ENCODE data around the gene DMXL2. TPM values are rescaled to one million over a fixed set of nuclear protein-coding genes. Genes with fewer than 3 reads are reported as not detected.

Gene DMXL2
- total and polyA plus RNA-seq, 7 experiments from 2014 or later, result 1.1 to 58.3 (median 7.0) TPM

DNA sequence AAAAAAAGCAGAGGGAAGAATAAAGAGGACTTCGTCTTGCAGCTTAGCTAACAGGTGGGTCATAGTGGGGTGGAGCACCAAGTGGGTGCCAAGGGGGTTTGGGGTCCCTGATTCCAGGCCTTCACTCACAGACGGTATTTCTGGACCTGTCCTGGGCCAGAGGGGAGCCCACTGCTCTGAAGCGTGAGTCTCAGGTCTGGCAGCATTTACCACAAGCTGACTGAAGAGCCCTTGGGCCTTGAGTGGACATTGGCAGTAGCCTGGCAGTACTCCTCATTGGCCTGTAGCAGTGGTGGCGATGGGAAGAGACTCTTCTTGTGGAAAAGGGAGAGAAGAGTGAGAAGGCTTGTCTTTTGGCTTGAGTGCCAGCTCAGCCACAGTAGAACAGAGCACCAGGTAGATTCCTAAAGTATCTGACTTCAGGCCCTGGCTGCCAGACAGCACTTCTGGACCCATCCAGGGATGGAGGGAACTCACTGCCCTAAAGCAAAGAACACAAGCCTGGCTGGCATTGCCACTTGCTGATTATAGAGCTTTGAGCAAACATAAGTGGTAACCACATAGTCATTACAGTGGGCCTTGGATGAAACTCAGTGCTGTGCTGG lies 208.2 kb downstream of the DMXL2 start:
- Mint-ChIP-seq H3K4me3 (no peak overlapping the region), H3K36me3 (no peaks in the 10 kb centered on the region), H3K27me3 (peaks cover 7 to 26% (median 11%) of the 10 kb centered on the region in 5 donors), H3K9me3 (peaks cover 0 to 11% (median 0%) of the 10 kb centered on the region in 11 donors), H3K27ac (peak overlapping the region in 1 of 9 donors; percentile 41), H3K4me1 (no peaks in the 10 kb centered on the region)
- no peak for DNase-seq
- ATAC-seq, result no peak
- H3K27ac ChIP-seq (ENCODE audit: low read depth, low read length), result no peak overlapping the region
- no peaks in the 10 kb centered on the region for H3K4me1 ChIP-seq (ENCODE audit: control insufficient read depth in 2 of 2, insufficient read depth in 2 of 2, low read length in 2 of 2)
- intact Hi-C loops (cut with micrococcal nuclease), result no loop called here
- no peaks in the 10 kb centered on the region for H3K27me3 ChIP-seq (ENCODE audit: control insufficient read depth in 2 of 2, insufficient read depth in 2 of 2, low read length in 2 of 2)
- ChIA-PET POLR2A (no interaction called here), CTCF (no interaction called here)
- no peaks in the 10 kb centered on the region for H3K9me3 ChIP-seq (ENCODE audit: control insufficient read depth in 2 of 3, low read length in 3 of 3)
- H3K36me3 ChIP-seq (ENCODE audit: control insufficient read depth in 2 of 3, insufficient read depth in 3 of 3, low read length in 3 of 3), result no peaks in the 10 kb centered on the region
- no peak overlapping the region for H3K4me3 ChIP-seq (ENCODE audit: low read length)

DNA sequence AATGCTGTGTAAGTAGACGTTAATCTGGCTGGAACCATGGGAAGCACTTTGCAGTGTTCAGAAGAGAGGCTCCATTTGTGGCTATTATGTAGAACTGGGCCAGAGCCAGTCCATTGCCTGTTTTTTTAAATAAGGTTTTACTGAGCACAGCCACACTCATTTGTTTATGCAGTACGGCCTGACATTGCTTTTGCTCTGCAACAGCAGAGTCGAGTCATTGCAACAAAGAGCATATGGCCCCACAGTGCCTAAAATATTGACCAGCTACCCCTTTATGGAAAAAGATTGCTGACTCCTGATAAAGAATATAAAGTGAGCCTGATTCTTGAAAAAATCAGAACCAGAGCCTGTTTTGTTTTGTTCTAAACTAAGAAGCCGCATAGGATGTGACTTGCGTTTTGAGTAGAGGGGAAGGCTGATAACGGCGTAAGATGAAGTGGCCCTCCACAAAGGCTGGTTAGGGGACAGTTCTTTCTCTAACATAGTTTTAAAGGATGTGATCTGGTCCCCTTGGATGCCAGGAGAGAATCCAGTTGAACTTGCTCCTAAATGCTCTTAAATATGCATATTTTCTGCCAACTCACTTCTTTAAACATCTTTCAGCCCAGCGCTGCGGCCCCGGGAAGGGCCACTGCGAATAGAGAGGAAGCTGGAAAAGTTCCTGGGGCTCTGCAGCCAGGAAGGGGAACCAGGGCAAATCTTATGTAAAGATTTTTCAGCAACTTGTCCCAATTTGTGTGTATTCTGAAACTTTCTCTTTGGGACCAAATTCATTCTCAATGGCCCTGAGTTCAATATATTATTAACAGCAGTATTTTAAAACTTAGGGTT lies 216.7 kb downstream of the DMXL2 start:
- H3K4me1 Mint-ChIP-seq, result no peaks in the 10 kb centered on the region
- no peaks in the 10 kb centered on the region for H3K9me3 ChIP-seq (ENCODE audit: control insufficient read depth in 2 of 3, low read length in 3 of 3)
- ATAC-seq (no peak), DNase-seq (no peak)
- H3K4me1 ChIP-seq (ENCODE audit: control insufficient read depth in 2 of 2, insufficient read depth in 2 of 2, low read length in 2 of 2), result no peaks in the 10 kb centered on the region
- no peak overlapping the region for H3K4me3 Mint-ChIP-seq
- POLR2A ChIA-PET, result interaction anchor here (0.6 kb wide), 1 partner anchor 74 kb away, joined by 3 read pairs; no protein-coding TSS in a partner anchor
- H3K36me3 Mint-ChIP-seq, result no peaks in the 10 kb centered on the region
- no peak overlapping the region for H3K4me3 ChIP-seq (ENCODE audit: low read length)
- no peak overlapping the region for H3K27ac Mint-ChIP-seq
- CTCF ChIA-PET, result no interaction called here
- intact Hi-C loops (cut with micrococcal nuclease), result no loop called here
- H3K27ac ChIP-seq (ENCODE audit: low read depth, low read length), result no peak overlapping the region
- H3K27me3 Mint-ChIP-seq, result peaks cover 18 to 39% (median 33%) of the 10 kb centered on the region in 5 donors
- H3K27me3 ChIP-seq (ENCODE audit: control insufficient read depth in 2 of 2, insufficient read depth in 2 of 2, low read length in 2 of 2), result no peaks in the 10 kb centered on the region
- H3K9me3 Mint-ChIP-seq, result peaks cover 0 to 5% (median 0%) of the 10 kb centered on the region in 11 donors
- no peaks in the 10 kb centered on the region for H3K36me3 ChIP-seq (ENCODE audit: control insufficient read depth in 2 of 3, insufficient read depth in 3 of 3, low read length in 3 of 3)

DNA sequence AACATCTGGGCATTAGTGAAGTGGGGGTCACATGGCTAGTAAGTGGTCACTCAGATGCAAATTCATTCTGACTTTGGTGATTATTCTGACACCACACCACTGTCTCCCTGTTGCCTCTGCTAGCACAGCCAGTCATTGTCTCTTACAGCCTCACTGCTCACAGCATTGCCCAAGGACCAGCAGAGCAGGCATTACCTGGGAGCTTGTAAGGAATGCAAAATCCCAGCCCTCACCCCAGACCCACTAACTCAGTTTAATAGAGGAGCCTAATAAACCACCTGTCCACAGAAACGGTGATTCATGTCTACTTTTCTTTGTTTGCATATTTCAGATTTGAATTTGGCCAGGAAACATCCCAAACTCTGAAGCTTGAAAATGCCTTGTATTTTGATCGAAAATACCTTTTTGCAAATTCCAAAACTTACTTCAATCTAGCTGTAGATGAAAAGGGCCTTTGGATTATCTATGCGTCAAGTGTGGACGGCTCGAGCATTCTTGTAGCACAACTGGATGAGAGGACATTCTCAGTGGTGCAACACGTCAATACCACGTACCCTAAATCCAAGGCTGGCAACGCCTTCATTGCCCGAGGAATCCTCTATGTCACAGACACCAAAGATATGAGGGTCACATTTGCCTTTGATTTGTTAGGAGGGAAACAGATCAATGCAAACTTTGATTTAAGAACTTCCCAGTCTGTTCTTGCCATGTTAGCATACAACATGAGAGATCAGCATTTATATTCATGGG lies 218.4 kb downstream of the DMXL2 start:
- DNase-seq (no peak), ATAC-seq (no peak)
- Mint-ChIP-seq H3K9me3 (no peaks in the 10 kb centered on the region), H3K4me3 (no peak overlapping the region), H3K27me3 (peaks cover 12 to 35% (median 27%) of the 10 kb centered on the region in 5 donors), H3K4me1 (no peaks in the 10 kb centered on the region), H3K36me3 (no peaks in the 10 kb centered on the region), H3K27ac (no peak overlapping the region)
- no peaks in the 10 kb centered on the region for H3K9me3 ChIP-seq (ENCODE audit: control insufficient read depth in 2 of 3, low read length in 3 of 3)
- no peaks in the 10 kb centered on the region for H3K36me3 ChIP-seq (ENCODE audit: control insufficient read depth in 2 of 3, insufficient read depth in 3 of 3, low read length in 3 of 3)
- intact Hi-C loops (cut with micrococcal nuclease), result loop anchor here in 1 of 2 donors (5.0 kb wide), 1 partner anchor 242 kb away; no protein-coding TSS in a partner anchor
- POLR2A ChIA-PET, result no interaction called here
- no peak overlapping the region for H3K4me3 ChIP-seq (ENCODE audit: low read length)
- no peak overlapping the region for H3K27ac ChIP-seq (ENCODE audit: low read depth, low read length)
- no peaks in the 10 kb centered on the region for H3K4me1 ChIP-seq (ENCODE audit: control insufficient read depth in 2 of 2, insufficient read depth in 2 of 2, low read length in 2 of 2)
- no peaks in the 10 kb centered on the region for H3K27me3 ChIP-seq (ENCODE audit: control insufficient read depth in 2 of 2, insufficient read depth in 2 of 2, low read length in 2 of 2)
- CTCF ChIA-PET, result interaction anchor here (0.5 kb wide), 1 partner anchor 1530 kb away, joined by 3 read pairs; no protein-coding TSS in a partner anchor

- CTCF ChIA-PET, result interaction anchor here (0.5 kb wide), 1 partner anchor 1531 kb away, joined by 3 read pairs; no protein-coding TSS in a partner anchor
- H3K27ac Mint-ChIP-seq, result no peak overlapping the region
- H3K4me3 ChIP-seq (ENCODE audit: low read length), result no peak overlapping the region
- no peaks in the 10 kb centered on the region for H3K36me3 Mint-ChIP-seq
- POLR2A ChIA-PET, result no interaction called here
- H3K4me3 Mint-ChIP-seq, result no peak overlapping the region
- no peak for ATAC-seq
- H3K4me1 ChIP-seq (ENCODE audit: control insufficient read depth in 2 of 2, insufficient read depth in 2 of 2, low read length in 2 of 2), result no peaks in the 10 kb centered on the region
- peaks cover 11 to 35% (median 27%) of the 10 kb centered on the region in 5 donors for H3K27me3 Mint-ChIP-seq
- H3K36me3 ChIP-seq (ENCODE audit: control insufficient read depth in 2 of 3, insufficient read depth in 3 of 3, low read length in 3 of 3), result no peaks in the 10 kb centered on the region
- DNase-seq, result no peak
- H3K9me3 ChIP-seq (ENCODE audit: control insufficient read depth in 2 of 3, low read length in 3 of 3), result no peaks in the 10 kb centered on the region
- intact Hi-C loops (cut with micrococcal nuclease), result loop anchor here in 1 of 2 donors (5.0 kb wide), 1 partner anchor 241 kb away; no protein-coding TSS in a partner anchor
- no peaks in the 10 kb centered on the region for H3K27me3 ChIP-seq (ENCODE audit: control insufficient read depth in 2 of 2, insufficient read depth in 2 of 2, low read length in 2 of 2)
- no peaks in the 10 kb centered on the region for H3K4me1 Mint-ChIP-seq
- H3K27ac ChIP-seq (ENCODE audit: low read depth, low read length), result no peak overlapping the region
- no peaks in the 10 kb centered on the region for H3K9me3 Mint-ChIP-seq
Observed at GRCh38 chr15:51403072-51403878, 219.3 kb downstream of the DMXL2 start.

DNA sequence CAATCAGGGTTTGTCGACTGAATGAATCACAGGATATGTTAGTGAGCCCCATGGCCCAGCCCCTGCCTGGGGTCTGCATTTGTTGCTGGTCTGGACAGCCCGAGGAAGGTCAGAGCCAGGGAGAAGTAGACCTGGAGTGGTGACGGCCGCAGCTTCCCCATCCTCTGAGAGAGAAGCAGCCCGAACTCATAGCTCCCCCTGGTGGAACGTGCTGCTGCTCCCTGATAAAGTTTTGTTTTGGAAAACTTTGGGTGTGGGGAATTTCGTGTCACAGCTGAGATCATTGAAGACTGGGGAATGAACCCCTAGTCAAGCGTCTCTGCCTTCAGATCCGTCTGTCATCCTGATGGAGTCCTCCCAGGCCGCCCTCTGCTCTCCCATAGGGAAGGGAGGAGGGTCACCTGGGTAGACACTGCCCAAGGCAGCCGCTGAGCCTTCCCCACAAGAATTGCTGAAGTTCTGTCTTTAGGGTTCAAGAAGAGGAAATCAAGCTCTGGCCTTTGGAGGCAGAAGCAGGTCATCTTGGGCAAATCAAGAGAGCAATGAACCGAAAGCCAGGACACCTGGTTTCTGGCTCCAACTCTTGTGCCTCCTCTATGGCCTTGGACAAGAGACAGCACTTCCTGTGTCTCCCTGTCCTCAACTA lies 220.6 kb downstream of the DMXL2 start:
- CTCF ChIA-PET, result no interaction called here
- DNase-seq (no peak), ATAC-seq (peak; percentile 57)
- Mint-ChIP-seq H3K9me3 (no peaks in the 10 kb centered on the region), H3K27me3 (peaks cover 8 to 35% (median 26%) of the 10 kb centered on the region in 5 donors), H3K27ac (no peak overlapping the region), H3K4me3 (no peak overlapping the region), H3K4me1 (no peaks in the 10 kb centered on the region), H3K36me3 (no peaks in the 10 kb centered on the region)
- Histone ChIP-seq H3K4me1 (ENCODE audit: control insufficient read depth in 2 of 2, insufficient read depth in 2 of 2, low read length in 2 of 2) (no peaks in the 10 kb centered on the region), H3K36me3 (ENCODE audit: control insufficient read depth in 2 of 3, insufficient read depth in 3 of 3, low read length in 3 of 3) (no peaks in the 10 kb centered on the region), H3K4me3 (ENCODE audit: low read length) (no peak overlapping the region), H3K27me3 (ENCODE audit: control insufficient read depth in 2 of 2, insufficient read depth in 2 of 2, low read length in 2 of 2) (no peaks in the 10 kb centered on the region), H3K9me3 (ENCODE audit: control insufficient read depth in 2 of 3, low read length in 3 of 3) (no peaks in the 10 kb centered on the region), H3K27ac (ENCODE audit: low read depth, low read length) (no peak overlapping the region)
- POLR2A ChIA-PET, result no interaction called here
- intact Hi-C loops (cut with micrococcal nuclease), result loop anchor here in 1 of 2 donors (5.0 kb wide), 1 partner anchor 240 kb away; no protein-coding TSS in a partner anchor

Data from naive thymus-derived CD4-positive, alpha-beta T cell (primary cell).